SK-N-SH (cell line): Measurements from ENCODE around the gene LOXL4. TPM values are rescaled to one million over a fixed set of nuclear protein-coding genes. Genes with fewer than 3 reads are reported as not detected.

Source experiments
- CTCF ChIA-PET: fragments of 300-600, 350-600 bp; formaldehyde crosslinking; extraction: SDS; loops from one replicate; lab custom pipeline; 2021; lab: Yijun Ruan, JAX
- POLR2A ChIA-PET: fragments of 350-600 bp; sonication (Branson Sonifier 250); formaldehyde crosslinking; extraction: SDS; loops from one replicate; lab custom pipeline; 2020; ENCODE audit warnings: antibody characterized with exemption, inconsistent platforms; lab: Yijun Ruan, JAX
- DNase-seq: peaks from one replicate; pipeline ENCODE4 v3.0.0; 2012
- H2AFZ ChIP-seq: fragments of 200-600 bp; sonication (generic); 2 replicates; pipeline ENCODE4 v1.8.1; 2016; ENCODE audit warnings: antibody characterized with exemption, mild to moderate bottlenecking, low read depth
- H3F3A ChIP-seq: fragments of 200-600 bp; sonication (generic); replicated peaks from 2 replicates; pipeline ENCODE3; 2016; ENCODE audit warnings: antibody characterized with exemption, mild to moderate bottlenecking; ENCODE audit not compliant: insufficient read depth
- H3K27ac ChIP-seq, 2 experiments: fragments of 200-500 bp in 1 of 2; fragments of 200-600 bp in 1 of 2; sonication (Bioruptor generic) in 1 of 2; sonication (generic), shearing (Covaris generic) in 1 of 2; 2 replicates each; pipeline versions ENCODE4 v1.5.1 to v1.6.1; 2014 to 2016; ENCODE audit warnings: low read depth in 2 of 2, inconsistent platforms in 1 of 2, low read length in 1 of 2, mild to moderate bottlenecking in 1 of 2, mixed read lengths in 1 of 2
- H3K27me3 ChIP-seq: fragments of 200-600 bp; sonication (generic), shearing (Covaris generic); 2 replicates; pipeline ENCODE4 v1.6.1; 2016; ENCODE audit warnings: mixed run types; ENCODE audit not compliant: insufficient read depth
- H3K36me3 ChIP-seq, 2 experiments: fragments of 200-500 bp in 1 of 2; fragments of 200-600 bp in 1 of 2; sonication (Bioruptor generic) in 1 of 2; sonication (generic) in 1 of 2; replicated peaks in 1 of 2; 2 replicates each; pipeline versions ENCODE3 to v1.5.1; 2014 to 2016; ENCODE audit warnings: low read length in 1 of 2, mild to moderate bottlenecking in 1 of 2; ENCODE audit not compliant: insufficient read depth in 2 of 2, control insufficient read depth in 1 of 2
- H3K4me1 ChIP-seq, 2 experiments: fragments of 200-500 bp in 1 of 2; fragments of 200-600 bp in 1 of 2; sonication (Bioruptor generic) in 1 of 2; sonication (generic), shearing (Covaris generic) in 1 of 2; 2 replicates each; pipeline versions ENCODE4 v1.5.1 to v1.6.1; 2014 to 2016; ENCODE audit warnings: low read depth in 1 of 2, low read length in 1 of 2, mixed run types in 1 of 2; ENCODE audit not compliant: insufficient read depth in 2 of 2, control insufficient read depth in 1 of 2
- H3K4me2 ChIP-seq: fragments of 200-600 bp; sonication (generic), shearing (Covaris generic); 2 replicates; pipeline ENCODE4 v1.6.1; 2017; ENCODE audit warnings: mixed run types
- H3K4me3 ChIP-seq, 2 experiments: fragments of 200-500 bp in 1 of 2; fragments of 200-600 bp in 1 of 2; sonication (Bioruptor generic) in 1 of 2; sonication (generic), shearing (Covaris generic) in 1 of 2; 2 replicates each; pipeline versions ENCODE4 v1.5.1 to v1.8.1; 2014 to 2016; ENCODE audit warnings: low read depth in 2 of 2, inconsistent platforms in 1 of 2, low read length in 1 of 2, mild to moderate bottlenecking in 1 of 2, mixed read lengths in 1 of 2, moderate library complexity in 1 of 2
- H3K79me2 ChIP-seq: fragments of 200-600 bp; sonication (generic); 2 replicates; pipeline ENCODE4 v1.8.1; 2017; ENCODE audit warnings: mild to moderate bottlenecking; ENCODE audit not compliant: insufficient read depth
- H3K9ac ChIP-seq: fragments of 200-600 bp; sonication (generic); 2 replicates; pipeline ENCODE4 v1.6.1; 2017; ENCODE audit warnings: mixed run types
- H3K9me2 ChIP-seq: fragments of 200-600 bp; sonication (generic); 2 replicates; pipeline ENCODE4 v1.6.1; 2017; ENCODE audit warnings: mixed run types
- H3K9me3 ChIP-seq: fragments of 200-600 bp; sonication (generic); 2 replicates; pipeline ENCODE4 v1.6.1; 2017; ENCODE audit warnings: mixed run types, mild to moderate bottlenecking, moderate library complexity
- H4K20me1 ChIP-seq: fragments of 200-600 bp; sonication (generic); 2 replicates; pipeline ENCODE4 v1.6.1; 2017; ENCODE audit warnings: mild to moderate bottlenecking, mixed run types; ENCODE audit not compliant: insufficient read depth
- CTCF ChIP-seq: fragments of 200-600 bp; sonication (generic); IDR thresholded peaks from 2 replicates; pipeline ENCODE4 v1.6.1; 2017; ENCODE audit warnings: antibody characterized with exemption, mild to moderate bottlenecking, moderate library complexity
- ELF1 ChIP-seq: IDR thresholded peaks from 2 replicates; pipeline ENCODE4 v1.4.0; 2012
- FOSL2 ChIP-seq: IDR thresholded peaks from 2 replicates; pipeline ENCODE4 v1.4.0; 2012; ENCODE audit warnings: low read depth, mild to moderate bottlenecking, moderate library complexity, borderline replicate concordance
- FOXM1 ChIP-seq: IDR thresholded peaks from 2 replicates; pipeline ENCODE4 v1.4.0; 2012; ENCODE audit warnings: low read depth, mild to moderate bottlenecking
- GATA2 ChIP-seq: sonication (generic); formaldehyde crosslinking; IDR thresholded peaks from 2 replicates; pipeline ENCODE4 v1.5.0; 2020; ENCODE audit warnings: mild to moderate bottlenecking, missing genetic modification reagents
- JUND ChIP-seq: IDR thresholded peaks from 2 replicates; pipeline ENCODE4 v1.4.0; 2012
- MXI1 ChIP-seq: IDR thresholded peaks from 2 replicates; pipeline ENCODE4 v1.6.1; 2012; ENCODE audit warnings: mild to moderate bottlenecking, low read depth, low read length, improper control_type of control experiment
- NRF1 ChIP-seq: IDR thresholded peaks from 2 replicates; pipeline ENCODE4 v1.6.1; 2012; ENCODE audit warnings: low read depth, mild to moderate bottlenecking, low read length
- PBX3 ChIP-seq: IDR thresholded peaks from 2 replicates; pipeline ENCODE4; 2012
- RCOR1 ChIP-seq: fragments of 150-350 bp; IDR thresholded peaks from 2 replicates; pipeline ENCODE4 v1.6.1; 2017; ENCODE audit warnings: antibody characterized with exemption, low read length
- RFX5 ChIP-seq: IDR thresholded peaks from 2 replicates; pipeline ENCODE4 v1.6.1; 2012; ENCODE audit warnings: mild to moderate bottlenecking, improper control_type of control experiment, low read length
- SIN3A ChIP-seq: IDR thresholded peaks from 2 replicates; pipeline ENCODE4 v1.6.1; 2012; ENCODE audit warnings: low read depth, mild to moderate bottlenecking, low read length, moderate library complexity, borderline replicate concordance
- USF2 ChIP-seq: fragments of 150-350 bp; IDR thresholded peaks from 2 replicates; pipeline ENCODE4 v1.6.1; 2017; ENCODE audit warnings: antibody characterized with exemption, low read length, low read depth, borderline replicate concordance
- WGBS: methylation state at CpG from one replicate; pipeline ENCODE4 v1.1.6; 2017; ENCODE audit warnings: low lambda C conversion rate; 5-methylcytosine and 5-hydroxymethylcytosine counted together
- polyA plus RNA-seq, 3 experiments: library from polyadenylated mRNA; depleted of rRNA; stranded (reverse); fragments of >200 nt; gene quantifications; 2 replicates each; pipeline ENCODE4 v1.2.3, GENCODE V29; 2012
- TF ChIP-seq, protein P1 (sequence below): IDR thresholded peaks from 2 replicates; pipeline ENCODE4 v1.4.0; 2012; ENCODE audit warnings: low read depth
- TF ChIP-seq, protein P2 (sequence below): IDR thresholded peaks from 2 replicates; pipeline ENCODE4 v1.4.0; 2012; ENCODE audit warnings: low read depth, borderline replicate concordance
- TF ChIP-seq, protein P3 (sequence below): IDR thresholded peaks from 2 replicates; pipeline ENCODE4 v1.4.0; 2012; ENCODE audit warnings: low read depth, borderline replicate concordance

Gene LOXL4
- polyA plus RNA-seq, 1 of the 3 experiments (the other 2 are of a cell fraction) = 1.7 TPM

DNA sequence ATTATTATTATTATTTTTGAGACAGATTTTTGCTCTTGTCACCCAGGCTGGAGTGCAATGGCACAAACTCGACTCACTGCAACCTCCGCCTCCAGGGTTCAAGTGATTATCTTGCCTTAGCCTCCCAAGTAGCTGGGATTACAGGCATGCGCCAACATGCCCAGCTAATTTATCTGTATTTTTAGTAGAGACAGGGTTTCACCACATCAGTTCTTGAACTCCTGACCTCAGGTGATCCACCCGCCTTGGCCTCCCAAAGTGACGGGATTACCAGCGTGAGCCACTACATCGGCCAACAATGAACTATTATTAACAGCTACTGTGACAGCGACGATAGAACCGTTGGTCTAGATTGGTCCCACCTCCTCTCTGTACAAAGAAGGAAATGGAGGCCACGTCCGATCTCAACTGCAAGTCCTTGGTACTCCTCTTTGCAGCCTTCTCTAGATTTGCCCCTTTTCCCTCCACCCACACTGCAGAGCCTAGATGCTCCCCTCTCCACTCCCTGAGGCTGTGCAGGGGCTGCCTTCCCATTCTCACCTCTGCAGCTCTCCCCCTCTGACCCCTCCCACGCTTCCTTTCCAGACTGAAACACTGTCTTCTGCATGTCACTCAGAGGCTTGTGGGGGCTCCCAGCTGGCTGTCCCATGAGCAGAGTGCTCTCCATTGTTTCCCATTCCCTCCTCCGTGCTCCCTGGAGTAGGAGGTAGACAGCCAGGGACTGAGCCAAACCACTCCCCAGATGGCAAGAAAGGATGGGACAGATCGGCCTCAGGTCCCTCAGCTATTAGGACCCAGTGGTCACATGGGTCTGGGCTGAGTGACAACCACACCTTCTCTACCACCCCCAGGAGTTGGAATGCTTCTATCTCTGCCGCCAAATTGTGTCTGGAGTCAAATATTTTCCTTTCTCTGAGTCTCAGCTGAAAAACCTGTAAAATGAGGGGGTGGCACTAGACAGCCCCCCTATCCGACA lies 2.3 kb downstream of the LOXL4 start:
- no peak for DNase-seq
- 85% methylated on average over 7 of the region's 17 CpGs for WGBS

DNA sequence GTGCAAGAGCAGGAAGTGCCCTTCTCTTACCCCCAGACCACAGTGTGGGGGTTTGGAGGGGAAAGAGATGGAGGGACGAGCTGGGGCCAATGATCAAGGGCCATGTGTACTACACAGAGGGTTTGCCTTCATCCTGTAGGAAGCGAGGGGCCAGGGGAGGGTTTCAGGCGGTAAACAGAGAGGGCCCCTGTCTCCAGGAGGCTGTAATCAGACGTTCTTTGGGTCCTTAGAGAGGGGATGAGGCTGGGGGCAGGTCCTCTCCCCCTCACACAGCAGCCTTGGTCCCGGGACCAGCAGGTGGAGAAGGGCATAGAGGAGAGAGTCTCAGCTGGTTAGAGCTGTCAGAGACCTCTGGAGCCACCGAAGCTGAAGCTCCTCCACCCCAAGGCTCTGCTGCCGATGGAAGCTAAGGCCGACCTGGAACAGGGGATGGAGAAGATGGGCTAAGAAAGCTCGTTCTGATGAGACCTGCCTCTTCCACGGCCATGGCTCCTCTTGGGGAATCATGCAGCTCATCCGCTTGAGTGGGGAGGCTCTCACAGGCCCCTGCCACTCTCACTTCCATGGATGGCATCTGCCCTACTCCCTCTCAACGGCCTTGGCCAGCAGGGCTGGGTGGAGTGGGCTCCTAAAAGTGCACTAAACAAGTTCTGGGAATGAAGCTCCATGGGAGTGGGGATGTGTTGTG lies 3.5 kb downstream of the LOXL4 start:
- 80% methylated on average over 9 of the region's 12 CpGs for WGBS
- Histone ChIP-seq H4K20me1 (no peaks in the 10 kb centered on the region), H3K27me3 (no peaks in the 10 kb centered on the region), H3F3A (peaks cover 4% of the 10 kb centered on the region), H3K4me3 (no peak overlapping the region), H3K9me2 (no peaks in the 10 kb centered on the region), H3K36me3 (no peaks in the 10 kb centered on the region), H3K79me2 (no peaks in the 10 kb centered on the region), H3K4me1 (peaks cover 7 to 20% of the 10 kb centered on the region in 2 experiments; a peak in 1 of 4 replicates), H3K4me2 (no peak overlapping the region), H3K9ac (no peak overlapping the region), H3K27ac (no peak overlapping the region)
- ChIA-PET POLR2A (no interaction called here), CTCF (interaction anchor here (0.8 to 8.2 kb wide), 3 partner anchors 45 to 970 kb away, joined by 3 to 64 read pairs (median 3); no protein-coding TSS in a partner anchor)
- DNase-seq = no peak
- TF ChIP-seq NRF1 = no peak
- no peak for TF ChIP-seq ELF1
- TF ChIP-seq, protein P1, sequence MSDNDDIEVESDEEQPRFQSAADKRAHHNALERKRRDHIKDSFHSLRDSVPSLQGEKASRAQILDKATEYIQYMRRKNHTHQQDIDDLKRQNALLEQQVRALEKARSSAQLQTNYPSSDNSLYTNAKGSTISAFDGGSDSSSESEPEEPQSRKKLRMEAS = no peak
- no peak for TF ChIP-seq RCOR1
- TF ChIP-seq RFX5 = no peak
- TF ChIP-seq, protein P2, sequence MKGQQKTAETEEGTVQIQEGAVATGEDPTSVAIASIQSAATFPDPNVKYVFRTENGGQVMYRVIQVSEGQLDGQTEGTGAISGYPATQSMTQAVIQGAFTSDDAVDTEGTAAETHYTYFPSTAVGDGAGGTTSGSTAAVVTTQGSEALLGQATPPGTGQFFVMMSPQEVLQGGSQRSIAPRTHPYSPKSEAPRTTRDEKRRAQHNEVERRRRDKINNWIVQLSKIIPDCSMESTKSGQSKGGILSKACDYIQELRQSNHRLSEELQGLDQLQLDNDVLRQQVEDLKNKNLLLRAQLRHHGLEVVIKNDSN = no peak
- TF ChIP-seq SIN3A = no peak
- TF ChIP-seq PBX3 = no peak
- no peak for TF ChIP-seq JUND
- no peak for TF ChIP-seq MXI1
- TF ChIP-seq GATA2 (CRISPR knock-in tag) = no peak
- no peak for TF ChIP-seq FOSL2
- TF ChIP-seq USF2 = no peak
- no peak for TF ChIP-seq FOXM1
- no peak for TF ChIP-seq CTCF
- TF ChIP-seq, protein P3, sequence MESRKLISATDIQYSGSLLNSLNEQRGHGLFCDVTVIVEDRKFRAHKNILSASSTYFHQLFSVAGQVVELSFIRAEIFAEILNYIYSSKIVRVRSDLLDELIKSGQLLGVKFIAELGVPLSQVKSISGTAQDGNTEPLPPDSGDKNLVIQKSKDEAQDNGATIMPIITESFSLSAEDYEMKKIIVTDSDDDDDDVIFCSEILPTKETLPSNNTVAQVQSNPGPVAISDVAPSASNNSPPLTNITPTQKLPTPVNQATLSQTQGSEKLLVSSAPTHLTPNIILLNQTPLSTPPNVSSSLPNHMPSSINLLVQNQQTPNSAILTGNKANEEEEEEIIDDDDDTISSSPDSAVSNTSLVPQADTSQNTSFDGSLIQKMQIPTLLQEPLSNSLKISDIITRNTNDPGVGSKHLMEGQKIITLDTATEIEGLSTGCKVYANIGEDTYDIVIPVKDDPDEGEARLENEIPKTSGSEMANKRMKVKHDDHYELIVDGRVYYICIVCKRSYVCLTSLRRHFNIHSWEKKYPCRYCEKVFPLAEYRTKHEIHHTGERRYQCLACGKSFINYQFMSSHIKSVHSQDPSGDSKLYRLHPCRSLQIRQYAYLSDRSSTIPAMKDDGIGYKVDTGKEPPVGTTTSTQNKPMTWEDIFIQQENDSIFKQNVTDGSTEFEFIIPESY = no peak
- TF ChIP-seq, all 33 proteins: peak for 0
- H3K9me3 ChIP-seq = no peaks in the 10 kb centered on the region
- no peak overlapping the region for H2AFZ ChIP-seq

More for the DNA sequence above, 2.3 kb downstream of the LOXL4 start:
- ChIA-PET CTCF (interaction anchor here (0.7 to 8.2 kb wide), 3 partner anchors 21 to 95 kb away, joined by 4 to 64 read pairs (median 5); no protein-coding TSS in a partner anchor), POLR2A (no interaction called here)
- Histone ChIP-seq H3K4me2 (no peak overlapping the region), H2AFZ (no peak overlapping the region), H3K36me3 (no peaks in the 10 kb centered on the region), H3K27me3 (no peaks in the 10 kb centered on the region), H3K9me2 (no peaks in the 10 kb centered on the region), H3F3A (peaks cover 4% of the 10 kb centered on the region), H3K27ac (no peak overlapping the region), H3K4me1 (peaks cover 11 to 27% of the 10 kb centered on the region in 2 experiments; a peak in 1 of 4 replicates), H4K20me1 (no peaks in the 10 kb centered on the region), H3K9me3 (no peaks in the 10 kb centered on the region), H3K4me3 (no peak overlapping the region), H3K79me2 (no peaks in the 10 kb centered on the region), H3K9ac (no peak overlapping the region)
- no peak for TF ChIP-seq RCOR1
